ENCODE results near the gene BDKRB2. TPM values are rescaled to one million over a fixed set of nuclear protein-coding genes. Genes with fewer than 3 reads are reported as not detected.

The BDKRB2 gene
- total RNA-seq, 1 donor from 2014 or later: 0.15 TPM

GRCh38 chr14:96269359-96269710, 64.7 kb downstream of the BDKRB2 start:
- H3K36me3 Mint-ChIP-seq (ENCODE audit: low read depth, unreplicated experiment): no peaks in the 10 kb centered on the region
- no peak overlapping the region for H3K4me3 Mint-ChIP-seq (ENCODE audit: unreplicated experiment)
- H3K9me3 Mint-ChIP-seq (ENCODE audit: unreplicated experiment): no peaks in the 10 kb centered on the region
- no peak overlapping the region for H3K27ac Mint-ChIP-seq (ENCODE audit: unreplicated experiment)
- H3K4me1 Mint-ChIP-seq (ENCODE audit: unreplicated experiment): no peaks in the 10 kb centered on the region
- TF ChIP-seq CTCF (IDR thresholded peaks at IDR 0.05; ENCODE audit: unreplicated experiment): no peak
- no peak for DNase-seq (ENCODE audit: low spot score)
- peaks cover 6% of the 10 kb centered on the region for H3K27me3 Mint-ChIP-seq (ENCODE audit: unreplicated experiment)

- Mint-ChIP-seq H3K27ac (ENCODE audit: unreplicated experiment) (no peak overlapping the region), H3K4me3 (ENCODE audit: unreplicated experiment) (no peak overlapping the region), H3K36me3 (ENCODE audit: low read depth, unreplicated experiment) (no peaks in the 10 kb centered on the region), H3K4me1 (ENCODE audit: unreplicated experiment) (no peaks in the 10 kb centered on the region), H3K27me3 (ENCODE audit: unreplicated experiment) (peaks cover 6% of the 10 kb centered on the region), H3K9me3 (ENCODE audit: unreplicated experiment) (no peaks in the 10 kb centered on the region)
- TF ChIP-seq CTCF (IDR thresholded peaks at IDR 0.05; ENCODE audit: unreplicated experiment): no peak
- no peak for DNase-seq (ENCODE audit: low spot score)
Measured at GRCh38 chr14:96270565-96271420, 66.2 kb downstream of the BDKRB2 start.

GRCh38 chr14:96271421-96271762, 66.8 kb downstream of the BDKRB2 start:
- peaks cover 4% of the 10 kb centered on the region for H3K27me3 Mint-ChIP-seq (ENCODE audit: unreplicated experiment)
- no peaks in the 10 kb centered on the region for H3K9me3 Mint-ChIP-seq (ENCODE audit: unreplicated experiment)
- no peak overlapping the region for H3K4me3 Mint-ChIP-seq (ENCODE audit: unreplicated experiment)
- no peak for TF ChIP-seq CTCF (IDR thresholded peaks at IDR 0.05; ENCODE audit: unreplicated experiment)
- no peak overlapping the region for H3K27ac Mint-ChIP-seq (ENCODE audit: unreplicated experiment)
- no peaks in the 10 kb centered on the region for H3K4me1 Mint-ChIP-seq (ENCODE audit: unreplicated experiment)
- no peaks in the 10 kb centered on the region for H3K36me3 Mint-ChIP-seq (ENCODE audit: low read depth, unreplicated experiment)
- DNase-seq (ENCODE audit: low spot score): no peak

GRCh38 chr14:96272777-96273473, 68.3 kb downstream of the BDKRB2 start:
- Mint-ChIP-seq H3K4me3 (ENCODE audit: unreplicated experiment) (no peak overlapping the region), H3K4me1 (ENCODE audit: unreplicated experiment) (no peaks in the 10 kb centered on the region), H3K36me3 (ENCODE audit: low read depth, unreplicated experiment) (peaks cover 3% of the 10 kb centered on the region), H3K27ac (ENCODE audit: unreplicated experiment) (no peak overlapping the region), H3K9me3 (ENCODE audit: unreplicated experiment) (no peaks in the 10 kb centered on the region), H3K27me3 (ENCODE audit: unreplicated experiment) (peaks cover 2% of the 10 kb centered on the region)
- no peak for TF ChIP-seq CTCF (IDR thresholded peaks at IDR 0.05; ENCODE audit: unreplicated experiment)
- no peak for DNase-seq (ENCODE audit: low spot score)

- Mint-ChIP-seq H3K4me3 (ENCODE audit: unreplicated experiment) (no peak overlapping the region), H3K27me3 (ENCODE audit: unreplicated experiment) (peaks cover 2% of the 10 kb centered on the region), H3K36me3 (ENCODE audit: low read depth, unreplicated experiment) (peaks cover 4% of the 10 kb centered on the region), H3K9me3 (ENCODE audit: unreplicated experiment) (no peaks in the 10 kb centered on the region), H3K27ac (ENCODE audit: unreplicated experiment) (no peak overlapping the region), H3K4me1 (ENCODE audit: unreplicated experiment) (no peaks in the 10 kb centered on the region)
- TF ChIP-seq CTCF (IDR thresholded peaks at IDR 0.05; ENCODE audit: unreplicated experiment): no peak
- DNase-seq (ENCODE audit: low spot score): no peak
Measured at GRCh38 chr14:96273629-96274028, 69.0 kb downstream of the BDKRB2 start.
